ENCODE measurements around the gene DNAH17.

The DNAH17 gene

GRCh38 chr17:78485290-78486168 lies 91.7 kb downstream of the DNAH17 start:
- Histone ChIP-seq H3K36me3 (ENCODE audit: control insufficient read depth in 2 of 2, insufficient read depth in 2 of 2, low read length in 2 of 2) (no peaks in the 10 kb centered on the region), H3K27ac (ENCODE audit: low read length) (no peak overlapping the region), H3K4me3 (ENCODE audit: low read length in 2 of 2) (no peak overlapping the region), H3K4me1 (ENCODE audit: control insufficient read depth, insufficient read depth, low read length) (peaks cover 4% of the 10 kb centered on the region), H3K27me3 (ENCODE audit: control insufficient read depth in 1 of 2, insufficient read depth in 2 of 2, low read length in 2 of 2) (peaks cover 5 to 6% of the 10 kb centered on the region in 2 donors), H3K9ac (ENCODE audit: low read length in 2 of 2) (no peak overlapping the region), H3K9me3 (ENCODE audit: control insufficient read depth in 2 of 2, low read length in 2 of 2) (no peaks in the 10 kb centered on the region)

GRCh38 chr17:78484271-78485246 lies 92.6 kb downstream of the DNAH17 start:
- H3K4me3 ChIP-seq (ENCODE audit: low read length in 2 of 2): no peak overlapping the region
- peaks cover 5 to 6% of the 10 kb centered on the region in 2 donors for H3K27me3 ChIP-seq (ENCODE audit: control insufficient read depth in 1 of 2, insufficient read depth in 2 of 2, low read length in 2 of 2)
- no peaks in the 10 kb centered on the region for H3K9me3 ChIP-seq (ENCODE audit: control insufficient read depth in 2 of 2, low read length in 2 of 2)
- no peak overlapping the region for H3K9ac ChIP-seq (ENCODE audit: low read length in 2 of 2)
- peaks cover 4% of the 10 kb centered on the region for H3K4me1 ChIP-seq (ENCODE audit: control insufficient read depth, insufficient read depth, low read length)
- no peaks in the 10 kb centered on the region for H3K36me3 ChIP-seq (ENCODE audit: control insufficient read depth in 2 of 2, insufficient read depth in 2 of 2, low read length in 2 of 2)
- no peak overlapping the region for H3K27ac ChIP-seq (ENCODE audit: low read length)

GRCh38 chr17:78479369-78479768 lies 97.8 kb downstream of the DNAH17 start:
- no peaks in the 10 kb centered on the region for H3K36me3 ChIP-seq (ENCODE audit: control insufficient read depth in 2 of 2, insufficient read depth in 2 of 2, low read length in 2 of 2)
- no peak overlapping the region for H3K9ac ChIP-seq (ENCODE audit: low read length in 2 of 2)
- H3K4me3 ChIP-seq (ENCODE audit: low read length in 2 of 2): no peak overlapping the region
- no peaks in the 10 kb centered on the region for H3K9me3 ChIP-seq (ENCODE audit: control insufficient read depth in 2 of 2, low read length in 2 of 2)
- peaks cover 4% of the 10 kb centered on the region in 2 donors for H3K27me3 ChIP-seq (ENCODE audit: control insufficient read depth in 1 of 2, insufficient read depth in 2 of 2, low read length in 2 of 2)
- H3K4me1 ChIP-seq (ENCODE audit: control insufficient read depth, insufficient read depth, low read length): no peaks in the 10 kb centered on the region
- H3K27ac ChIP-seq (ENCODE audit: low read length): no peak overlapping the region

GRCh38 chr17:78478757-78479297 lies 98.4 kb downstream of the DNAH17 start:
- Histone ChIP-seq H3K27ac (ENCODE audit: low read length) (no peak overlapping the region), H3K4me1 (ENCODE audit: control insufficient read depth, insufficient read depth, low read length) (no peaks in the 10 kb centered on the region), H3K27me3 (ENCODE audit: control insufficient read depth in 1 of 2, insufficient read depth in 2 of 2, low read length in 2 of 2) (peaks cover 0 to 3% of the 10 kb centered on the region in 2 donors), H3K4me3 (ENCODE audit: low read length in 2 of 2) (no peak overlapping the region), H3K36me3 (ENCODE audit: control insufficient read depth in 2 of 2, insufficient read depth in 2 of 2, low read length in 2 of 2) (no peaks in the 10 kb centered on the region), H3K9me3 (ENCODE audit: control insufficient read depth in 2 of 2, low read length in 2 of 2) (no peaks in the 10 kb centered on the region), H3K9ac (ENCODE audit: low read length in 2 of 2) (no peak overlapping the region)

- H3K9me3 ChIP-seq (ENCODE audit: control insufficient read depth in 2 of 2, low read length in 2 of 2): no peaks in the 10 kb centered on the region
- H3K4me1 ChIP-seq (ENCODE audit: control insufficient read depth, insufficient read depth, low read length): no peaks in the 10 kb centered on the region
- H3K9ac ChIP-seq (ENCODE audit: low read length in 2 of 2): no peak overlapping the region
- peaks cover 0 to 3% of the 10 kb centered on the region in 2 donors for H3K27me3 ChIP-seq (ENCODE audit: control insufficient read depth in 1 of 2, insufficient read depth in 2 of 2, low read length in 2 of 2)
- H3K27ac ChIP-seq (ENCODE audit: low read length): no peak overlapping the region
- no peaks in the 10 kb centered on the region for H3K36me3 ChIP-seq (ENCODE audit: control insufficient read depth in 2 of 2, insufficient read depth in 2 of 2, low read length in 2 of 2)
- no peak overlapping the region for H3K4me3 ChIP-seq (ENCODE audit: low read length in 2 of 2)
Measured at GRCh38 chr17:78477913-78478756, 99.1 kb downstream of the DNAH17 start.

- H3K9me3 ChIP-seq (ENCODE audit: control insufficient read depth in 2 of 2, low read length in 2 of 2): no peaks in the 10 kb centered on the region
- no peak overlapping the region for H3K9ac ChIP-seq (ENCODE audit: low read length in 2 of 2)
- H3K4me1 ChIP-seq (ENCODE audit: control insufficient read depth, insufficient read depth, low read length): no peaks in the 10 kb centered on the region
- peaks cover 0 to 2% of the 10 kb centered on the region in 2 donors for H3K27me3 ChIP-seq (ENCODE audit: control insufficient read depth in 1 of 2, insufficient read depth in 2 of 2, low read length in 2 of 2)
- H3K27ac ChIP-seq (ENCODE audit: low read length): no peak overlapping the region
- H3K36me3 ChIP-seq (ENCODE audit: control insufficient read depth in 2 of 2, insufficient read depth in 2 of 2, low read length in 2 of 2): no peaks in the 10 kb centered on the region
- no peak overlapping the region for H3K4me3 ChIP-seq (ENCODE audit: low read length in 2 of 2)
Measured at GRCh38 chr17:78476973-78477372, 100.2 kb downstream of the DNAH17 start.

GRCh38 chr17:78476149-78476548 lies 101.0 kb downstream of the DNAH17 start:
- Histone ChIP-seq H3K4me1 (ENCODE audit: control insufficient read depth, insufficient read depth, low read length) (no peaks in the 10 kb centered on the region), H3K4me3 (ENCODE audit: low read length in 2 of 2) (no peak overlapping the region), H3K36me3 (ENCODE audit: control insufficient read depth in 2 of 2, insufficient read depth in 2 of 2, low read length in 2 of 2) (no peaks in the 10 kb centered on the region), H3K27ac (ENCODE audit: low read length) (no peak overlapping the region), H3K9me3 (ENCODE audit: control insufficient read depth in 2 of 2, low read length in 2 of 2) (no peaks in the 10 kb centered on the region), H3K9ac (ENCODE audit: low read length in 2 of 2) (no peak overlapping the region), H3K27me3 (ENCODE audit: control insufficient read depth in 1 of 2, insufficient read depth in 2 of 2, low read length in 2 of 2) (peaks cover 0 to 2% of the 10 kb centered on the region in 2 donors)

- Histone ChIP-seq H3K36me3 (ENCODE audit: control insufficient read depth in 2 of 2, insufficient read depth in 2 of 2, low read length in 2 of 2) (no peaks in the 10 kb centered on the region), H3K9ac (ENCODE audit: low read length in 2 of 2) (no peak overlapping the region), H3K27ac (ENCODE audit: low read length) (no peak overlapping the region), H3K4me3 (ENCODE audit: low read length in 2 of 2) (no peak overlapping the region), H3K4me1 (ENCODE audit: control insufficient read depth, insufficient read depth, low read length) (no peaks in the 10 kb centered on the region), H3K27me3 (ENCODE audit: control insufficient read depth in 1 of 2, insufficient read depth in 2 of 2, low read length in 2 of 2) (peaks cover 0 to 2% of the 10 kb centered on the region in 2 donors), H3K9me3 (ENCODE audit: control insufficient read depth in 2 of 2, low read length in 2 of 2) (no peaks in the 10 kb centered on the region)
Measured at GRCh38 chr17:78475211-78475610, 102.0 kb downstream of the DNAH17 start.

GRCh38 chr17:78474614-78475146 lies 102.5 kb downstream of the DNAH17 start:
- no peak overlapping the region for H3K27ac ChIP-seq (ENCODE audit: low read length)
- no peak overlapping the region for H3K4me3 ChIP-seq (ENCODE audit: low read length in 2 of 2)
- no peak overlapping the region for H3K9ac ChIP-seq (ENCODE audit: low read length in 2 of 2)
- no peaks in the 10 kb centered on the region for H3K9me3 ChIP-seq (ENCODE audit: control insufficient read depth in 2 of 2, low read length in 2 of 2)
- H3K4me1 ChIP-seq (ENCODE audit: control insufficient read depth, insufficient read depth, low read length): no peaks in the 10 kb centered on the region
- no peaks in the 10 kb centered on the region for H3K36me3 ChIP-seq (ENCODE audit: control insufficient read depth in 2 of 2, insufficient read depth in 2 of 2, low read length in 2 of 2)
- H3K27me3 ChIP-seq (ENCODE audit: control insufficient read depth in 1 of 2, insufficient read depth in 2 of 2, low read length in 2 of 2): peaks cover 0 to 2% of the 10 kb centered on the region in 2 donors

Data from stomach smooth muscle (tissue), 2 donors.